ENCODE data around the gene FKBP8.

DNA sequence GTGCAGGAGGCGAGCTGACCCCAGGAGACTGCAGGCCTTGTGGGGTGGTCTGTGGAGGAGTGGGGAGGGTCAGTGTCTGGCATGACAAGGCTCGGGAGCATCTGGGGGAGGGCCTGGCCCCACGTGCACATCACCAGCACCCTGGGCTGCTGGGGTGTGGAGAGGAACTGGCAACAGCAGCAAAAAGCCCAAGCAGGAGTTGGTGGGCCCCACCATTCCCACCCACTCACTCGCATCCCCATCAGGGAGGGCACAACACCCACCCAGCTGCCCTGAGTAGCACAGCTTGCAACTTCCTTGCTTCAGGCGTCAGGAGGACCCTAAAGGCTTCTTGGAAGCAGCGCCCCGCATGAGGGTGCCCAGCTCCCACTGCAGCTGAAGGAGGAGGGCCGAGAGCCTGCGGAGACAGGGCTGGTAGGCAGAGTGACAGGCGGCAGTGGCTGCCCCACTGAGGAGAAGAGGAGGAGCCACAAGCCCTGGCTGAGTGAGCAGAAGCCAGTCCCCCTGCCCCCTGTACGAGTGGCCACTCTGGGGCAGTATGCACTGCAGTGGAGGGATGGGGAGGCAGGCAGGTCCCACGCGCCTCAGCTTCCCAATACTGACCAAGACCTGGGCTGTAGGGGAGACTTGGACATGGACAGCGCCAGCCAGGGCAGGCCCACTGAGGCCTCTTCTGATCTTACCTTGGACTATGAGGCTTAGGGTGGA, 48.0 kb downstream of the FKBP8 start:
- TF ChIP-seq GATA3 (IDR thresholded peaks at IDR 0.05; ENCODE audit: low read depth, low read length): no peak
- no peak for TF ChIP-seq GATA2 (IDR thresholded peaks at IDR 0.05; ENCODE audit: low read depth, low read length)
